Naive thymus-derived CD4-positive, alpha-beta T cell (primary cell): ENCODE measurements around the gene ITPA. TPM values are rescaled to one million over a fixed set of nuclear protein-coding genes. Genes with fewer than 3 reads are reported as not detected.

Source experiments
- ATAC-seq: fragments of 150-1000 bp; cut with Tn5 transposase; 2 replicates; pipeline ENCODE4 v1.10.0; 2021; ENCODE audit warnings: mild to moderate bottlenecking, moderate library complexity
- CTCF ChIA-PET: fragments of 350-600 bp; sonication (Branson Sonifier 250); formaldehyde crosslinking; loops from one replicate; lab custom pipeline; 2021; ENCODE audit warnings: antibody characterized with exemption; lab: Charles Lee
- POLR2A ChIA-PET: fragments of 350-600 bp; sonication (Branson Sonifier 250); formaldehyde crosslinking; loops from one replicate; lab custom pipeline; 2021; ENCODE audit warnings: antibody characterized with exemption, inconsistent platforms; lab: Charles Lee
- DNase-seq, 9 donors: peaks; one replicate each; pipeline versions ENCODE4 v3.0.0 to v3.0.0-alpha.2; 2020 to 2022; ENCODE audit warnings: mixed read lengths in 1 of 9
- H3K27ac ChIP-seq: one replicate; pipeline ENCODE4 v1.7.0; 2013; ENCODE audit warnings: mild to moderate bottlenecking, low read depth, low read length, moderate library complexity
- H3K27me3 ChIP-seq, 2 donors: one replicate each; pipeline ENCODE4 v1.7.0; 2013; ENCODE audit warnings: low read length in 2 of 2, mild to moderate bottlenecking in 2 of 2, moderate library complexity in 2 of 2; ENCODE audit not compliant: control insufficient read depth in 2 of 2, insufficient read depth in 2 of 2
- H3K36me3 ChIP-seq, 3 experiments: 1 replicate in 2 of 3; 2 replicates in 1 of 3; pipeline ENCODE4 v1.7.0; 2013; ENCODE audit warnings: low read length in 3 of 3, mild to moderate bottlenecking in 3 of 3, moderate library complexity in 1 of 3; ENCODE audit not compliant: insufficient read depth in 3 of 3, control insufficient read depth in 2 of 3
- H3K4me1 ChIP-seq, 2 donors: one replicate each; pipeline ENCODE4 v1.7.0; 2013; ENCODE audit warnings: low read length in 2 of 2, mild to moderate bottlenecking in 2 of 2, moderate library complexity in 1 of 2; ENCODE audit not compliant: control insufficient read depth in 2 of 2, insufficient read depth in 2 of 2
- H3K4me3 ChIP-seq: 2 replicates; pipeline ENCODE4 v1.7.0; 2013; ENCODE audit warnings: mild to moderate bottlenecking, low read length
- H3K9me3 ChIP-seq, 3 experiments: 1 replicate in 2 of 3; 2 replicates in 1 of 3; pipeline ENCODE4 v1.7.0; 2013; ENCODE audit warnings: low read length in 3 of 3; ENCODE audit not compliant: control insufficient read depth in 2 of 3
- H3K27ac Mint-ChIP-seq, 9 donors: one replicate each; pipeline ENCODE4 v1.8.0; 2020 to 2022; ENCODE audit warnings: mixed read lengths in 9 of 9, mild to moderate bottlenecking in 8 of 9, moderate library complexity in 5 of 9, inconsistent platforms in 2 of 9
- H3K27me3 Mint-ChIP-seq, 5 donors: one replicate each; pipeline ENCODE4 v1.8.0; 2021 to 2022; ENCODE audit warnings: mixed read lengths in 5 of 5, mild to moderate bottlenecking in 1 of 5
- H3K36me3 Mint-ChIP-seq, 5 donors: one replicate each; pipeline ENCODE4 v1.8.0; 2020 to 2022; ENCODE audit warnings: mixed read lengths in 5 of 5, mild to moderate bottlenecking in 3 of 5, inconsistent platforms in 1 of 5
- H3K4me1 Mint-ChIP-seq, 7 donors: one replicate each; pipeline ENCODE4 v1.8.0; 2020 to 2022; ENCODE audit warnings: mixed read lengths in 7 of 7, mild to moderate bottlenecking in 3 of 7, inconsistent platforms in 1 of 7
- H3K4me3 Mint-ChIP-seq, 10 donors: one replicate each; pipeline ENCODE4 v1.8.0; 2020 to 2022; ENCODE audit warnings: mild to moderate bottlenecking in 10 of 10, mixed read lengths in 10 of 10, moderate library complexity in 6 of 10, inconsistent platforms in 2 of 10
- H3K9me3 Mint-ChIP-seq, 11 donors: one replicate each; pipeline ENCODE4 v1.8.0; 2020 to 2022; ENCODE audit warnings: mixed read lengths in 11 of 11, mild to moderate bottlenecking in 4 of 11, inconsistent platforms in 1 of 11, moderate library complexity in 1 of 11
- intact Hi-C, 2 donors: fragments of 100-400 bp; cut with micrococcal nuclease; formaldehyde crosslinking; loops; one replicate each; pipeline ENCODE4 v1.15.1; 2023
- polyA plus RNA-seq, 2 donors: library from polyadenylated mRNA; unstranded; fragments of 300-500 nt; fragmentation: Illumina TruSeq; gene quantifications; one replicate each; pipeline ENCODE4 v1.2.3, GENCODE V29; 2021
- total RNA-seq, 6 experiments: library from RNA in 5 of 6; stranded (reverse) in 5 of 6; gene quantifications; 1 replicate in 5 of 6; 2 replicates in 1 of 6; pipeline ENCODE4 v1.2.3 and lab custom pipeline; 2021 to 2026

ITPA gene
- total and polyA plus RNA-seq, 7 experiments from 2014 or later: 37.7 to 71.2 (median 44.4) TPM

DNA sequence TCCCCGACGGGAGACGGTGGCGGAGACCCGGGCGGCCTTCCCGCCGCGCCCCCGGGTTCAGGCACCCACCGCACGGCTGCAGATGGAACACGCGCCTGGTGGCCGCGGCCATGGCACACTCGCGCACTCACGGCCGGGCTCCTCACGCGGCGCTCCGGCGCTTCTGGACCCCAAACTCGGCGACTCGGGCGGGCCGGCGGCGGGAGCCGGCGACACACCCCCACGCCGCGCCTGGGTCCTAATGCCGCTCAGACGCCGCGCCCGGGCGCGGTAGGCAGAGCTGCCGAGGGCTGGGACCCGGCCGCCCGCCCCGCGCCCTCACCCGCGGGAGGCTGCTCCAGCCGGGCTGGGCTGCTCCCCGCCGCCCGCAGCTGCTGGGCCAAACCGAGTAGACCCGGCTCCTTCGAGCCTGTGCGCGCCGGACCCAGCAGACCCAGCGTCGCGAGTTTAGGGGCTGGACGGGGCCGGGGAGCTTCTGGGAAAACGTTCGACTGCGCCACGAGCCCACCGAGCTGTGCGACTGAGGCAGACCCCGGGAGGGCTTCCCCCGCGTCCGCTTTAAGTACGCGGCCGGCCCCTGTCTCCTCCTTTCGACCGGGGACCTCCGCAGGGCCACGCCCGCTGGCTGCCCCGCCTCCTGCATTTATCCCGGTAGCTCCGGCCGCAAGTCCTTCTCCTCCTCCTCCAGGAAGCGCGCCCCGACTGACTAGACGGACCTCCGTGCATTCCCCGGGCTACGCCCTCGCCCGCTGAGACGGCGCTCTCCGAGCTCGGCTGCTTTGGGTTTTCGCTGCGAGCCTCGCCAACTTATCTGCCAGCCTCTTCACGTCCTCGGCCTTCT, 29.9 kb downstream of the ITPA start, which contains the start of gene SLC4A11:
Gene SLC4A11, minus strand, starts transcription at position 165 of the 841 bp plus-strand sequence. Its CDS starts 53 bp downstream, at position 112.
- POLR2A ChIA-PET: interaction anchor here (0.7 to 1.0 kb wide), 2 partner anchors 16 to 25 kb away, joined by 3 to 4 read pairs; no protein-coding TSS in a partner anchor
- peaks cover 0 to 27% of the 10 kb centered on the region in 2 donors for H3K27me3 ChIP-seq
- H3K27me3 Mint-ChIP-seq: peaks cover 37 to 66% (median 49%) of the 10 kb centered on the region in 5 donors

GRCh38 chr20:3239867-3240775, 30.8 kb downstream of the ITPA start:
- intact Hi-C loops: loop anchor here in 1 of 2 donors (2.0 kb wide), 1 partner anchor 17 kb away; no protein-coding TSS in a partner anchor

More for the DNA sequence above, 29.9 kb downstream of the ITPA start, which contains the start of gene SLC4A11:
- intact Hi-C loops: loop anchor here in 1 of 2 donors (2.0 kb wide), 1 partner anchor 16 kb away; no protein-coding TSS in a partner anchor
- Mint-ChIP-seq H3K4me1 (peaks cover 6 to 16% (median 8%) of the 10 kb centered on the region in 7 donors), H3K36me3 (no peaks in the 10 kb centered on the region), H3K9me3 (peaks cover 0 to 1% (median 0%) of the 10 kb centered on the region in 11 donors), H3K4me3 (peak within 1 kb of the TSS; percentile 83 to 97 (median 92)), H3K27ac (peak within 1 kb of the TSS in 5 of 9 donors; percentile 28 to 77 (median 46))
- peak within 1 kb of the TSS; percentile 59 for H3K4me3 ChIP-seq
- DNase-seq (peak in 3 of 9 donors; percentile 22 to 57 (median 34)), ATAC-seq (peak; percentile 64)
- CTCF ChIA-PET: interaction anchor here (1.9 kb wide), 1 partner anchor 20 kb away, joined by 5 read pairs; no protein-coding TSS in a partner anchor
- H3K4me1 ChIP-seq: peaks cover 0 to 16% of the 10 kb centered on the region in 2 donors
- H3K36me3 ChIP-seq: no peaks in the 10 kb centered on the region
- H3K27ac ChIP-seq: no peak within 1 kb of the TSS
- no peaks in the 10 kb centered on the region for H3K9me3 ChIP-seq

DNA sequence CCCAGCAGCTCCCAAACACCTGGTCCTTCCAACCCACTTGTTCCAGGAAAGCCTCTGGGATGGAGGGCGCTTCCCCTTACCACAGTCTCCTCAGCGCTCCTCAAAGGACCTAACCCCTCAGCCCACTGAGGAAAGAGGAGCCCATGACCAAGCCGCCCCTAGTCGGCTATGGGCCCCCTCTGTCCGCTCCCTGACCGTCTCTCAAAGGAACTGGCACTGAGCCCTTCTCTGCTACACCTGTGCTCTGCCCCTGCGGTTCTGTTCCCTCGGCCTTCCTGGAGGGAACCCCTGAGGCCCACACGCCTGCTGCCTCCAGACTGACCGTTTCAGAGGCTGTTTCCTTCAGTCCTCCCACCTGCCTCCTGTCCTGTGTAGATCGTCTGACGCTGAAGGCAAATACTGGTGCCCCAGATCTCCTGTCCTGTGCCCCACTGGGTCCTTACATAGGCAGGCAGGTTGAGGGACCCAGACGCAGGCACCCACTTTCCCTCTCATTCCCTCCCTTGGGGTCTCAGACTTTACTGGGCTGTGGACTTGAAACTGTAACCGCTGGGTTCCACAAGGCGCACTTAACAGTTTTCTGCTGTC, 31.6 kb downstream of the ITPA start:
- peak overlapping the region; percentile 6 to 97 (median 60) for H3K4me3 Mint-ChIP-seq
- no peaks in the 10 kb centered on the region for H3K9me3 ChIP-seq
- H3K9me3 Mint-ChIP-seq: peaks cover 0 to 1% (median 0%) of the 10 kb centered on the region in 11 donors
- ATAC-seq (no peak), DNase-seq (no peak)
- peaks cover 30 to 75% (median 47%) of the 10 kb centered on the region in 5 donors for H3K27me3 Mint-ChIP-seq
- H3K27me3 ChIP-seq: peaks cover 0 to 27% of the 10 kb centered on the region in 2 donors
- H3K27ac ChIP-seq: no peak overlapping the region
- H3K4me1 Mint-ChIP-seq: peaks cover 6 to 16% (median 9%) of the 10 kb centered on the region in 7 donors
- no peaks in the 10 kb centered on the region for H3K36me3 ChIP-seq
- H3K4me1 ChIP-seq: peaks cover 0 to 16% of the 10 kb centered on the region in 2 donors
- H3K4me3 ChIP-seq: no peak overlapping the region
- ChIA-PET POLR2A (no interaction called here), CTCF (interaction anchor here (1.9 kb wide), 1 partner anchor 22 kb away, joined by 5 read pairs; no protein-coding TSS in a partner anchor)
- no peak overlapping the region for H3K27ac Mint-ChIP-seq
- H3K36me3 Mint-ChIP-seq: no peaks in the 10 kb centered on the region
- intact Hi-C loops: no loop called here

More at GRCh38 chr20:3239867-3240775, 30.8 kb downstream of the ITPA start:
- H3K27ac ChIP-seq: no peak overlapping the region
- Mint-ChIP-seq H3K9me3 (peaks cover 0 to 1% (median 0%) of the 10 kb centered on the region in 11 donors), H3K4me1 (peaks cover 6 to 16% (median 9%) of the 10 kb centered on the region in 7 donors), H3K27ac (peak overlapping the region in 3 of 9 donors; percentile 28 to 65 (median 46)), H3K36me3 (no peaks in the 10 kb centered on the region), H3K27me3 (peaks cover 37 to 74% (median 51%) of the 10 kb centered on the region in 5 donors), H3K4me3 (peak overlapping the region; percentile 83 to 97 (median 92))
- H3K4me3 ChIP-seq: peak overlapping the region; percentile 59
- ATAC-seq: peak; percentile 17
- CTCF ChIA-PET: interaction anchor here (1.9 kb wide), 1 partner anchor 21 kb away, joined by 5 read pairs; no protein-coding TSS in a partner anchor
- no peaks in the 10 kb centered on the region for H3K36me3 ChIP-seq
- H3K9me3 ChIP-seq: no peaks in the 10 kb centered on the region
- peaks cover 0 to 27% of the 10 kb centered on the region in 2 donors for H3K27me3 ChIP-seq
- POLR2A ChIA-PET: interaction anchor here (0.7 to 1.0 kb wide), 2 partner anchors 17 to 24 kb away, joined by 3 to 4 read pairs; no protein-coding TSS in a partner anchor
- peak in 2 of 9 donors; percentile 8 to 17 for DNase-seq
- H3K4me1 ChIP-seq: peaks cover 0 to 16% of the 10 kb centered on the region in 2 donors

DNA sequence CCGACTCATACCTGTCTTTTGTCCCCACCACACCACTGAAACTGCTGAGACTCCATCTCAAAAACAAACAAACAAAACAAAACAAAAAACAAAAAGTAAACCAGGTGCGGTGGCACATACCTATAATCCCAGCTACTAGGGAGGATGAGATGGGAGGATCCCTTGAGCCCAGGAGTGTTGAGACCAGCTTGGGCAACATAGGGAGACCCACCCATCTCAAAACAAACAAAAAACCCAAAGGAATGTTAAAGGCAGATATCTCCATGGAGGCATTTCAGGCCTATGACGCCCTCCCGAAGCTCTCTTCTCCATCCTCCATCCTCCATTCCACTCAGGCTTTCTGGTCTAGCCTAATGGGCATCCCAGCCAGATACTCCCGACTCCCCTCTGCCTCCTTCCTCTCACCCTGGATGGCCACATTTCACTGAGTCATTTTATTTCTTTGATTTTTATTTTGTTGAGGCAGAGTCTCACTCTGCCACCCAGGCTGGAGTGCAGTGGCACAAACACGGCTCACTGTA, 32.9 kb downstream of the ITPA start:
- H3K36me3 ChIP-seq: no peaks in the 10 kb centered on the region
- ChIA-PET POLR2A (interaction anchor here (0.6 kb wide), 1 partner anchor 69 kb away, joined by 3 read pairs; the partner anchor contains the start of gene LZTS3), CTCF (interaction anchor here (0.6 kb wide), 1 partner anchor 35 kb away, joined by 4 read pairs; no protein-coding TSS in a partner anchor)
- no peak for DNase-seq
- no peaks in the 10 kb centered on the region for H3K36me3 Mint-ChIP-seq
- peaks cover 5 to 11% (median 7%) of the 10 kb centered on the region in 7 donors for H3K4me1 Mint-ChIP-seq
- H3K27me3 Mint-ChIP-seq: peaks cover 23 to 66% (median 36%) of the 10 kb centered on the region in 5 donors
- H3K4me3 Mint-ChIP-seq: peak overlapping the region in 2 of 10 donors; percentile 2 to 12
- peaks cover 0 to 22% of the 10 kb centered on the region in 2 donors for H3K27me3 ChIP-seq
- no peak for ATAC-seq
- H3K9me3 Mint-ChIP-seq: no peaks in the 10 kb centered on the region
- H3K9me3 ChIP-seq: no peaks in the 10 kb centered on the region
- peaks cover 0 to 16% of the 10 kb centered on the region in 2 donors for H3K4me1 ChIP-seq
- H3K27ac Mint-ChIP-seq: peak overlapping the region in 1 of 9 donors; percentile 25
- intact Hi-C loops: no loop called here
- H3K4me3 ChIP-seq: no peak overlapping the region
- no peak overlapping the region for H3K27ac ChIP-seq

GRCh38 chr20:3243718-3244358, 34.5 kb downstream of the ITPA start:
- ChIA-PET POLR2A (no interaction called here), CTCF (no interaction called here)
- no peaks in the 10 kb centered on the region for H3K9me3 Mint-ChIP-seq

More at GRCh38 chr20:3243718-3244358, 34.5 kb downstream of the ITPA start:
- Mint-ChIP-seq H3K4me1 (peaks cover 4 to 11% (median 7%) of the 10 kb centered on the region in 7 donors), H3K27ac (no peak overlapping the region), H3K4me3 (peak overlapping the region in 1 of 10 donors; percentile 29), H3K27me3 (peaks cover 23 to 68% (median 36%) of the 10 kb centered on the region in 5 donors), H3K36me3 (no peaks in the 10 kb centered on the region)
- Histone ChIP-seq H3K4me1 (peaks cover 0 to 16% of the 10 kb centered on the region in 2 donors), H3K27ac (no peak overlapping the region), H3K27me3 (peaks cover 0 to 19% of the 10 kb centered on the region in 2 donors), H3K36me3 (no peaks in the 10 kb centered on the region), H3K4me3 (no peak overlapping the region), H3K9me3 (no peaks in the 10 kb centered on the region)
- ATAC-seq: no peak
- DNase-seq: no peak
- intact Hi-C loops: no loop called here
